NCI-H460 (cell line): ENCODE results near the gene FAM171A1. TPM values are rescaled to one million over a fixed set of nuclear protein-coding genes. Genes with fewer than 3 reads are reported as not detected.
"Not testable (repeated sequence)": the region's sequence is repeated elsewhere in the genome, so short reads cannot be mapped to it uniquely, and the experiment has no call there.

Experiments
- DNase-seq: peaks from one replicate; pipeline ENCODE4 v3.0.0-alpha.2; 2016; ENCODE audit warnings: low read depth; ENCODE audit errors: extremely low read depth
- polyA plus RNA-seq: library from polyadenylated mRNA; depleted of rRNA; stranded (reverse); fragments of >200 nt; gene quantifications from 2 replicates; pipeline ENCODE4 v1.2.3, GENCODE V29; 2014; cell fraction: nucleus; rRNA removed
- total RNA-seq: library from RNA; depleted of rRNA; stranded (reverse); fragments of >200 nt; shearing (Covaris generic); gene quantifications from 2 replicates; pipeline ENCODE4 v1.2.3, GENCODE V29; 2014; rRNA removed

Gene FAM171A1
- total RNA-seq, result 7.9 and 8.3 TPM in 2 replicates
- polyA plus RNA-seq, result 5.0 and 5.8 TPM in 2 replicates

DNA sequence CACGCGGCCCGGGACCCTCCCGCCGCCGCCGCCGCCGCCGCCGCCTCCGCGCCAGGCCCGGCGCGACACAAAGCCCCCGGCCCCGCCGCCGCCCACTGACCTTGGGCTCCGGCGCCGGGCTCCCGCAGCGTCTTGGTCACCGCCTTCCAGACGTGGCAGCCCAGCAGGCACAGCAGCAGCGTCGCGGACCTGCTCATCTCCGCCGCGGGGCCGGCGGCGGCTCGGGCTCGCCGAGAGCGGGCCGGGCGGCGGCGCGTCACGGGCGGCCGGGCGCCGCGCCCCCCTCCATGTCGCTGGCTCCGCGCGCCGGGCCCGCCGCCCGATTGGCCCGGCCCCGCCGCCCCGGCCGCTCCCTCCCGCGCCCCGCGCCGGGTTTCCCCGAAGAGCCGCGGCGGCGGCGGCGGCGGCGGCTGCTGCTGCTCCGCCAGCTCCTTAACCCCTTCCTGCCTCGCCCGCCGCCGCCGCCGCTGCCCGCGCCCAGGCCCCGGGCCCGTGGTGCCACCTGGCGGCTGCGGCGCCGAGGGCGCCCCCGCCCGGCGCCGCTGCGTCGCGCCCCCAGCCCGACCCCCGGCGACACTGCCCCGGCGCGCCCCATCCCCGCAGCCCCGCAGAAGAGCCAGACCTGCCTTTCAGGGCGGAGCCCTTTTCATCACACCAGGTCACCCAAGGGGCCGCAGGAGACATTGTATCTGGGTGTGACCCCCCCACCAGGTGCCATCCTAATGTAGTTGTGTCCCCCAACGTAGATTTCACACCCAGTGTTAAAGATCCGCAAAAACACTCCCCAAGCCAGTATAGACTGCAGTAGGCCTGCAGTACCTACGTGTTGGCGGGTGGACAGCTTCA lies at the start of gene FAM171A1:
FAM171A1 (minus strand) TSS at position 434 of the 846 bp plus-strand sequence; CDS start at position 197, 237 bp downstream.
- DNase-seq, result peak; percentile 24

DNA sequence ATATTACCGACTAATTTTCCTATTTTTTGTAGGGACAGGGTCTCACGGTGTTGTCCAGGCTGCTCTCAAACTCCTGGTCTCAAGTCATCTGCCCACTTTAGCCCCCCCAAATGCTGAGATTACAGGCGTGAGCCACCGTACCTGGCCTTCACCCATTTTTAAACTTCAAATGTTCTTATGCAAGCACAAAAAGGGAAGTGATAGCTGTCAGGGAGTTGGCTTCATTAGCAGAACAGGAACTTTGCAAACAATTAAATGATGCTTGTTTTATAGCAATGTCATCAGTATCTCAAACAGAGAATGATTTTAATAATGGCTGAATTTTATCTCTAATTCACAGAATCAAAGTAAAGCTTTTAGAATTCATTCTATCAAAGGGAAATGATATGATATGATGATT lies 49.8 kb upstream of the FAM171A1 start:
- no peak for DNase-seq

DNA sequence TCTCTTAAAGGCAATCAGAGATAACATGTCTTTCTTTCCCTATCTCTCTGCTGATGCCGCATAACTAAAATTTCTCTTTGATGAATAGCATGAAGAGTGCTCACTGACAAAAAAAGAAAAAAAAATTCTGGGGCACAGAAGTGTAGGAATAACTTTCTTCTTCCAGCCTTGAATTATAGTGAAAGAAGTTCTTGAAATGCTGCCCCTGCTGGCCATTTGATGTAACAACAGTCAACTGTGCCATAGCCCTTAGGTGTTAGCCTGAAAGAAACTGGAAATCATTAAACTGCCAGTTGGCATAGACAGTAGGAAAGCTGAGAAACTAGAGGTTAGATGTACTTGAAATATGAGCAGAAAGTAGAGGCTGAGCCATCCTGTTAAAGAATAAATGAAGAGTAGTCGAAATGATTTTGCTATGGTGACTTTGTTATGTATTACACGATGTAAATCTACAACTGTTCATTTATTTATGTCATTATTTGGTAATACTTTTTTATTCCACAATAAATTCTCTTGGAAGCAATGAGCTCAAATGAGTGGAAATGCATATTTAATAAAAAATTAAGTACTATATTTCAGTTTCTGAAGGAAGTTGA lies 48.3 kb upstream of the FAM171A1 start:
- peak; percentile 24 for DNase-seq

DNA sequence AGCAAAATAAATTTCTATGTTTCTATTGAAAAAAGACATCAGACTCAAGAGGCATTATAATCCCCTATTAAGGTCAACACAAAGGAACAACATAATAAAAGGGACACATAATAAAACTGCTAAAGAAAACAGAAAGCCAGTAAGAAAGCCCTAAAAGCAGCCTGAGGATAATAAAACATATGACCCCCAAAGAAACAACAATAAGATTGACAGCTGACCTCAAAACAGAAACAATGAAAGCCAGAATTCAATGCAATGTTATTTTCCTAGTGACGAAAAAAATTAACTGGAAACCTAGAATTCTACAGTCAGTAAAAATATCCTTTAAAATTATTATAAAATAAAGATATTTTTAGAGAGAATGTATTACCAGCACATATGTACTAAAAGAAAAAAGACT lies 44.9 kb upstream of the FAM171A1 start:
- DNase-seq, result no peak

- no peak for DNase-seq
Measured at GRCh38 chr10:15411010-15411409, 39.9 kb upstream of the FAM171A1 start.

DNA sequence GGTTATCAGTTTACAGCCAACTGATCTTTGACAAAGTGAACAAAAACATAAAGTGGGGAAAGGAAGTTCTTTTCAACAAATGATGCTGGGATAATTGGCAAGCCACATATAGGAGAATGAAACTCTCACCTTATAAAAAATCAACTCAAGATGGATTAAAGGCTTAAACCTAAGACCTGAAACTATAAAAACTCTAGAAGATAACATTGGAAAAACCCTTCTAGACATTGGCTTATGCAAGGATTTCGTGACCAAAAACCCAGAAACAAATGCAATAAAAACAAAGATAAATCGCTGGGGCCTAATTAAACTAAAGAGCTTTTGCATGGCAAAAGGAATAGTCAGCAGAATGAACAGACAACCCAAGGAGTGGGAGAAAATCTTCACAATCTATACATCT lies 38.3 kb upstream of the FAM171A1 start:
- DNase-seq, result not testable (repeated sequence)

DNA sequence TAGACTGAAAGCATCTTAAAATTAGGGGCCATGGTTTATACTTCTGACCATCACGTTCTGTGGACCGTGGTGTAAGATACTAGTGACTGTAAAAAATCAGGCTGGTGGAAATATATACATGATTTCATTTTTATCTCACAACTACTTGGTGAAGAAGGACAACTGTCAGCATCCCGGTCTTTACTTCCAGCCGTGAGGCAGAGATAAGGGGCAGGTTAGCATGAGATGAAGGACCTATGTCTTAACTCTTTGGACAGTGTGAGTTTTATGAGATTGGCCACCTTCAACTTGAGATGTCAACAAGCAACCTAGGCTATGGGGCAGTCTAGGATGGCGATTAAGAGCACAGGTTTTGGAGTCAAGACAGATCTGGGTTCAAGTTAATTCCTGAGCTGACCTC lies 37.5 kb upstream of the FAM171A1 start:
- DNase-seq, result no peak

- DNase-seq, result no peak
Measured at GRCh38 chr10:15405319-15405718, 34.2 kb upstream of the FAM171A1 start.

DNA sequence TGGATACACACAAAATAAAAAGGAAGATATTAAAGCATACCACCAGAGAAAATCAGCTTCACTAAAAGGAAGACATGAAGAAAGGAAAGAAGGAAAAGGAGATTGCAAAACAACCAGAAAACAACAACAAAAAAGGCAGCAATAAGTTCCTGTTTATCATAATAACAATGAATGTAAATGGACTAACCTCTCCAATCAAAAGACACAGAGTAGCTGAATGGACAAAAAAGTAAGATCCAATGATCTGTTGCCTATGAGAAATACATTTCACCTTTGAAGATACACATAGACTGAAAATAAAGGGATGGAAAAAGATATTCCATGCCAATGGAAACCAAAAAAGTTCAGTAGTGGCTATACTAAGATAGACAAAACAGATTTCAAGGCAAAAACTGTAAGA lies 30.3 kb upstream of the FAM171A1 start:
- DNase-seq, result no peak

DNA sequence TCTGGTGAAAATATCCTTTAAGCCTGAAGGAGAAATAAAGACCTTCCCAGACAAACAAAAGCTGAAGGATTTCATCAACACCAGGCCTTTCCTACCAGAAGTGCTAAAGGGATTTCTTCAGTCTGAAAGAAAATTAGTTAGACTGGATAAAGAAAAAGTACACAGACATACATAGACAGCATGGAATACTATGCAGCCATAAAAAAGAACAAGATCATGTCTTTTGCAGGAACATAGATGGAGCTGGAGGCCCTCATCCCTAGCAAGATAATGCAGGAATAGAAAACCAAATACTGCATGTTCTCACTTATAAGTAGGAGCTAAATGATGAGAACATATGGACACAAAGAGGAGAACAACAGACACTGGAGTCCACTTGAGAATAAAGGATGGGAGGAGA lies 29.4 kb upstream of the FAM171A1 start:
- not testable (repeated sequence) for DNase-seq

DNA sequence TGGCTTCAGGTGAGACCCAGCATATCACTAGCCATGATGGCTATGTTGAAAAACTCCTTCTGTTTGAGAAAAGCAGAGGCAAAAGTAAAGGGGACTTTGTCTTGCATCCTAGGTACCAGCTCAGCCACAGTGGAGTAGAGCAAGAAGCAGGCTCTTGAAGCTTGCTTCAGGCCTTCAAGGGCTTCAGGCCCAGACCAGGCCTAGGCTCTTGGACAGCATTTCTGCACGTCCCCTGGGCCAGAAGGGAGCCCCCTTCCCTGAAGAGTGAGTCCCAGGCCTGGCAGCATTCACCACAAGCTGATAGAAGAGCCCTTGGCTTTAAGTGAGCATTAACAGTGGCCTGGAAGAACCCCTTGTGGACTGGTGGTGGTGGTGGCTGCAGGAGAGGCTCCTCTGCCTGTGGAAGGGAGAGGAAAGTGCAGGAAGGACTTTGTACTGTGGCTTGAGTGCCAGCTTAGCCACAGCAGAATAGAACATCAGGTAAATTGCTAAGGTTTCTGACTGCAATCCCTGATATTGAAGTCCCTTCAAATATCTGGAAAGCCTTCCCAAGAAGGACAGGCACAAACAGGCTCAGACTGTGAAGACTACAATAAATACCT lies 28.1 kb upstream of the FAM171A1 start:
- no peak for DNase-seq

- DNase-seq, result no peak
Measured at GRCh38 chr10:15395935-15396334, 24.8 kb upstream of the FAM171A1 start.

DNA sequence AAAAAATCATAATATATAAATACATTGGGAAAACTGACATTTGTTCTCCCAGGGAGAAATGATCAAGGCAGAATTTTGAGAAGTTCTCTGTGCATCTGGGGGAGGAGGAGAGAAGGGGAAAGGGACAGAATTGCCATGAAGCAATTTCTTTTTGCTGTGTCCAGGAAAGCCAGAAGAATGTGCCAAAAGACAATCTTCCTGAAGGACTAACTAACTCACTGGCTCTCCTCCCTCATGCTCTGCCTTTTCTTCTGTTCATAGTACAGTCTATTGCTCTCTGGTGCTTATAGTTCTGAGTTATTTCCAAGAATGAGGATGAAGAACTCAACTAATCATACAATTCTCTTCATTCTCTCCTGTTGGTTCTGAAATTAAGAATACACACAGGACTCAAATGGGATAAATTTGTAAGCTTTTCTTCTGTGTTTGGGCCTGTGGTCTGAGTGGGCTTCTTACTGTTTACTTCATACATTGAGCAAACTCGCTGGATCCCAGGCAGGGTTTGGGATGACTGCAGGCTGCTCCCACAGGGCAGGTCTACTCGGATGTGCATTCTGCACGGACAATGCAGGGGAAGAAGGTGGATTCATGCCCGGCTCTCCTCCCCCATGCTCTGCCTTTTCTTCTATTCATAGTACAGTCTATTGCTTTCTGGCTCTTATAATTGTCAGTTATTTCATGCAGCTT lies 22.2 kb upstream of the FAM171A1 start:
- no peak for DNase-seq

DNA sequence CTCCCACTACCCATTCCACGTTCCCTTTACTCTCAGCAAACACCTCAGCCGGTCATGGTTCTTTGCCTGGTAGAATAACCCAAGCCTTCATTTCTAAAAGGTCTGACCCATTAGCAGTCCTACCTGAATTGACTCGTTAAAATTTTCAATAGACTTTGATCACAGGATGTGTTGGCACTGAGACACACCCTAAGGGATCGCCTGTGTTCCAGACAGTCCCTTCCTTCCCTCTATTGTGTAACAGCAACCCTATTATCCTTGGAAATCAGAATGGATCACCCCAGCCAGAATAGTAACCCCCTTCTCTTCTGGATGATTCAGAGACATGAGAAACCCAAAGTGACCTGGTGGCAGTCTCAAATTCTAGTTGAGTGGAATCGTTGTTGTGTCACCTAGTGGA lies 20.4 kb upstream of the FAM171A1 start:
- DNase-seq, result no peak

DNA sequence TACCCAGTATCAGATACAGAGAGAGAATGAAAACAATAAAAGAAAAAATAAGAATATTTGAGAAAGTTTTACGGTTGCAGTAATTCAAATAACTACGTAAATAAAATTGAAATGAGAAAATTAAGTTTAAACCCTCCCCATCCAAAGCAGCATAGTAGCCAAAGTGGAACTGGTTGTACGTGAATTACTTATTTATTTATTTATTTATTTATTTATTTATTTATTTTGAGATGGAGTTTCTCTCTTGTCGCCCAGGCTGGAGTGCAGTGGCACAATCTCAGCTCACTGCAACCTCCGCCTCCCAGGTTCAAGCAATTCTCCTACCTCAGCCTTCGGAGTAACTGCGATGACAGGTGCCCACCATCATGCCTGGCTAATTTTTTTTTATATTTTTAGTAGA lies 17.1 kb upstream of the FAM171A1 start:
- DNase-seq, result not testable (repeated sequence)

DNA sequence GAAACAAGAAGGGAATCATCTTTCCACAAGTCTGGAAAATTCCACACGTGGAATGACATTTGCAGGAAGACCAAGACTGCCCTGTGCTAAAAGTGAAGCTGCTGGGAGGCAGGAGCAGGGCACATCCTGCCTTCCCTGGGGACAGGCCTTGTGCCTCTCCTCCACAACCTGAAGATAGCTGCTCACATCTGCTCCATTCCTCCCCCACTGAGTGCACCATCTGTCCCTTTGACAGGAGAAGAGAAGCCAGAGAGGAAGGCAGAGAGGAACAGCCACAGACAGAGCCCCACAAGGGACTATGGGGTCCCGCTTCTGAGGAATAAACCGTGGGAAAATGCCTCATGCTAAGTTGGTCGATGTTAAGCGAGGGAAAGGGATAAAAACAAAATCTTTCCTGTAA lies 15.9 kb upstream of the FAM171A1 start:
- DNase-seq, result no peak

GRCh38 chr10:15385552-15386455 lies 14.7 kb upstream of the FAM171A1 start:
- DNase-seq, result no peak

GRCh38 chr10:15381420-15381819 lies 10.3 kb upstream of the FAM171A1 start:
- DNase-seq, result no peak

GRCh38 chr10:15379078-15379477 lies 8.0 kb upstream of the FAM171A1 start:
- no peak for DNase-seq

GRCh38 chr10:15378569-15378968 lies 7.5 kb upstream of the FAM171A1 start:
- DNase-seq, result no peak
